HG02798 (cell line): Measurements from ENCODE around the gene FPGS.
"Not testable (repeated sequence)": the region's sequence is repeated elsewhere in the genome, so short reads cannot be mapped to it uniquely, and the experiment has no call there.

Source experiments
- ATAC-seq: cut with Tn5 transposase; IDR thresholded peaks from one replicate; pipeline ENCODE4 v1.9.1; 2021; ENCODE audit warnings: mild to moderate bottlenecking; ENCODE audit not compliant: unreplicated experiment, poor library complexity

Gene FPGS

GRCh38 chr9:127802576-127803443 is at the start of gene FPGS:
Gene FPGS, plus strand, starts transcription at chr9:127802882. Its CDS starts 43 bp downstream, at chr9:127802925.
- ATAC-seq: peak; percentile 80

GRCh38 chr9:127753148-127753547 is 49.5 kb upstream of the FPGS start:
- no peak for ATAC-seq

GRCh38 chr9:127753622-127754021 is 49.1 kb upstream of the FPGS start:
- no peak for ATAC-seq

GRCh38 chr9:127754099-127755060 is 48.3 kb upstream of the FPGS start:
- ATAC-seq: no peak

GRCh38 chr9:127755061-127756060 is 47.3 kb upstream of the FPGS start:
- ATAC-seq: no peak

GRCh38 chr9:127756233-127756632 is 46.4 kb upstream of the FPGS start:
- no peak for ATAC-seq

GRCh38 chr9:127756776-127757175 is 45.9 kb upstream of the FPGS start:
- not testable (repeated sequence) for ATAC-seq

GRCh38 chr9:127758843-127759242 is 43.8 kb upstream of the FPGS start:
- no peak for ATAC-seq

GRCh38 chr9:127761061-127761460 is 41.6 kb upstream of the FPGS start:
- ATAC-seq: no peak

GRCh38 chr9:127761491-127761956 is 41.2 kb upstream of the FPGS start:
- ATAC-seq: no peak

GRCh38 chr9:127762111-127762676 is 40.5 kb upstream of the FPGS start:
- no peak for ATAC-seq

GRCh38 chr9:127763918-127764384 is 38.7 kb upstream of the FPGS start:
- no peak for ATAC-seq

GRCh38 chr9:127765418-127765817 is 37.3 kb upstream of the FPGS start:
- ATAC-seq: no peak

GRCh38 chr9:127767410-127767809 is 35.3 kb upstream of the FPGS start:
- ATAC-seq: no peak

- no peak for ATAC-seq
Observed at GRCh38 chr9:127767909-127768331, 34.8 kb upstream of the FPGS start.

GRCh38 chr9:127768698-127769097 is 34.0 kb upstream of the FPGS start:
- ATAC-seq: no peak

GRCh38 chr9:127769101-127769500 is 33.6 kb upstream of the FPGS start:
- ATAC-seq: no peak

GRCh38 chr9:127769929-127770582 is 32.6 kb upstream of the FPGS start:
- ATAC-seq: no peak

GRCh38 chr9:127770583-127770904 is 32.1 kb upstream of the FPGS start:
- ATAC-seq: no peak
